ENCODE results near the gene DNAJC15. TPM values are rescaled to one million over a fixed set of nuclear protein-coding genes. Genes with fewer than 3 reads are reported as not detected.

DNAJC15 gene
- total and polyA plus RNA-seq, 2 of the 8 experiments (the other 6 are each of a cell fraction or from before 2014, with no cell fraction given): 5.8 to 20.8 TPM

DNA sequence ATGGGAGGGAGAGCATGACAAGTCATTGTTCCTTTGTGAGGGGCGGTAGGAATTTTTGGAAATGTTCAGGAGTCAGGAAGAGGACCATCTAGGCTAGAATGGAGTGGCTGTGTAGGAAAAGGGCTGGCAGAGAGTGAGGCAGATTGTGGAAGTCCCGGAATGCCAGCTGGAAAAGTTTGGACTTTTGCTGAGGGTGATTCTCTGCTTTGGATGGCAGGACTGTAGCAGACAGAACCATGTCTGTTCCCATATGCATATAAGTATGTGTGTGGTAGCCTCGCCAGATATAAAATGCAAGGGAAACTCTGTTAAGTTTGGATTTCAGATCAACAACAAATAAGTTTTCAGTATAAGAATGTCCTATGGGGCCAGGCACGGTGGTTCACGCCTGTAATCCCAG lies 112.1 kb downstream of the DNAJC15 start:
- Histone ChIP-seq H3K4me1 (replicated peaks in 1 of 4; ENCODE audit: control insufficient read depth in 3 of 4, insufficient read depth in 4 of 4, low read length in 3 of 4) (peaks cover 3 to 14% (median 8%) of the 10 kb centered on the region in 4 experiments; a peak in 5 of 7 replicates), H3K4me3 (ENCODE audit: extremely low read depth in 1 of 4, insufficient read depth in 2 of 4, low read depth in 3 of 4, low read length in 4 of 4) (no peak overlapping the region), H3K79me2 (ENCODE audit: control insufficient read depth in 1 of 2, insufficient read depth in 2 of 2, low read length in 2 of 2) (no peaks in the 10 kb centered on the region), H2BK120ac (replicated peaks; ENCODE audit: low read depth, low read length) (no peak overlapping the region), H3K18ac (ENCODE audit: extremely low read depth, low read length) (no peak overlapping the region), H3K9ac (replicated peaks in 1 of 4; ENCODE audit: extremely low read depth in 1 of 4, low read depth in 3 of 4, low read length in 3 of 4) (no peak overlapping the region), H3K56ac (replicated peaks; ENCODE audit: insufficient read length, low read depth, low read length) (no peak overlapping the region), H4K91ac (replicated peaks; ENCODE audit: insufficient read length, low read length) (no peak overlapping the region), H3K27me3 (replicated peaks in 1 of 4; ENCODE audit: control insufficient read depth in 3 of 4, extremely low read depth in 1 of 4, insufficient read depth in 3 of 4, low read length in 3 of 4) (no peaks in the 10 kb centered on the region), H2BK15ac (ENCODE audit: low read length) (no peak overlapping the region), H3K23ac (ENCODE audit: insufficient read length) (no peak overlapping the region), H2BK20ac (ENCODE audit: low read length) (no peak overlapping the region), H3K4me2 (ENCODE audit: insufficient read depth in 1 of 2, low read depth in 2 of 2, low read length in 2 of 2) (no peak overlapping the region), H3K4ac (replicated peaks; ENCODE audit: insufficient read length, low read depth, low read length) (no peak overlapping the region), H2AFZ (ENCODE audit: low read length) (no peak overlapping the region), H3K79me1 (ENCODE audit: low read depth, low read length) (no peaks in the 10 kb centered on the region), H3K27ac (ENCODE audit: low read depth, low read length) (no peak overlapping the region), H4K8ac (ENCODE audit: extremely low read depth, insufficient read depth, low read length) (no peak overlapping the region), H2AK5ac (ENCODE audit: low read depth, low read length) (no peak overlapping the region), H2BK12ac (ENCODE audit: low read depth, low read length) (no peak overlapping the region), H2BK5ac (ENCODE audit: low read depth, low read length) (no peak overlapping the region), H4K5ac (ENCODE audit: insufficient read length, low read depth, low read length) (no peak overlapping the region), H3K9me3 (ENCODE audit: insufficient read depth in 2 of 2, low read depth in 1 of 2, low read length in 1 of 2) (no peaks in the 10 kb centered on the region), H3K36me3 (ENCODE audit: control insufficient read depth in 2 of 4, insufficient read depth in 4 of 4, low read length in 3 of 4) (no peaks in the 10 kb centered on the region), H3K14ac (ENCODE audit: insufficient read length) (no peak overlapping the region), H4K20me1 (replicated peaks in 1 of 2; ENCODE audit: control insufficient read depth in 1 of 2, insufficient read depth in 2 of 2, low read length in 2 of 2) (no peaks in the 10 kb centered on the region), H3K23me2 (ENCODE audit: low read depth, low read length) (no peaks in the 10 kb centered on the region)
- ChIA-PET CTCF (ENCODE audit: partially characterized antibody) (interaction anchor here (0.5 to 3.8 kb wide), 4 partner anchors 19 to 167 kb away, joined by 3 to 22 read pairs (median 4); no protein-coding TSS in a partner anchor), POLR2A (ENCODE audit: partially characterized antibody) (no interaction called here)
- 83% methylated on average over 5 of the region's 5 CpGs; no CpG with 5 or more reads in 1 of the 2 experiments for WGBS, 2 experiments (ENCODE audit: extremely low coverage in 1 of 2, insufficient coverage in 1 of 2, insufficient read length in 1 of 2, insufficient replicate concordance in 2 of 2, low coverage in 1 of 2, low lambda C conversion rate in 2 of 2, missing lambda C conversion rate in 1 of 2)
- DNase-seq (ENCODE audit: low read depth in 1 of 2, low spot score in 2 of 2): no peak
- TF ChIP-seq CHD2 (IDR thresholded peaks at IDR 0.05; ENCODE audit: low read length) (no peak), EZH2 (IDR thresholded peaks at IDR 0.05; ENCODE audit: low read depth, low read length, severe bottlenecking) (no peak)
- FAIRE-seq: no peak
